CD8-positive, alpha-beta memory T cell (primary cell): Measurements from ENCODE around the gene RBMS1. TPM values are rescaled to one million over a fixed set of nuclear protein-coding genes. Genes with fewer than 3 reads are reported as not detected.
A peak's percentile ranks its signal among the peaks of the same experiment; 100 is the strongest.

Source experiments
- CTCF ChIA-PET: fragments of 350-600 bp; sonication (Branson Sonifier 250); formaldehyde crosslinking; loops from one replicate; lab custom pipeline; 2021; ENCODE audit warnings: antibody characterized with exemption; lab: Charles Lee
- POLR2A ChIA-PET: fragments of 350-600 bp; sonication (Branson Sonifier 250); formaldehyde crosslinking; loops from one replicate; lab custom pipeline; 2021; ENCODE audit warnings: antibody characterized with exemption; lab: Charles Lee
- DNase-seq, 5 donors: peaks; one replicate each; pipeline versions ENCODE4 v3.0.0 to v3.0.0-alpha.2; 2020 to 2022; ENCODE audit warnings: mixed read lengths in 1 of 5
- H3K27ac ChIP-seq: one replicate; pipeline ENCODE4 v1.7.0; 2013; ENCODE audit warnings: low read depth, mild to moderate bottlenecking, low read length, moderate library complexity
- H3K27me3 ChIP-seq: 2 replicates; pipeline ENCODE4 v1.7.0; 2013; ENCODE audit warnings: low read length, mild to moderate bottlenecking; ENCODE audit not compliant: insufficient read depth, poor library complexity, severe bottlenecking
- H3K36me3 ChIP-seq: 2 replicates; pipeline ENCODE4 v1.7.0; 2013; ENCODE audit warnings: mild to moderate bottlenecking, low read length, moderate library complexity; ENCODE audit not compliant: insufficient read depth
- H3K4me1 ChIP-seq: 2 replicates; pipeline ENCODE4 v1.7.0; 2013; ENCODE audit warnings: mild to moderate bottlenecking, low read length, moderate library complexity; ENCODE audit not compliant: insufficient read depth
- H3K4me3 ChIP-seq: 2 replicates; pipeline ENCODE4 v1.7.0; 2013; ENCODE audit warnings: mild to moderate bottlenecking, low read length
- H3K9me3 ChIP-seq: 2 replicates; pipeline ENCODE4 v1.7.0; 2013; ENCODE audit warnings: mild to moderate bottlenecking, low read length
- H3K27ac Mint-ChIP-seq, 8 donors: one replicate each; pipeline ENCODE4 v1.8.0; 2020 to 2021; ENCODE audit warnings: mixed read lengths in 8 of 8, mild to moderate bottlenecking in 6 of 8, inconsistent platforms in 3 of 8, moderate library complexity in 3 of 8
- H3K27me3 Mint-ChIP-seq, 2 donors: one replicate each; pipeline ENCODE4 v1.8.0; 2020 to 2021; ENCODE audit warnings: mixed read lengths in 2 of 2, mild to moderate bottlenecking in 1 of 2, moderate library complexity in 1 of 2
- H3K36me3 Mint-ChIP-seq, 3 donors: one replicate each; pipeline ENCODE4 v1.8.0; 2020 to 2021; ENCODE audit warnings: mixed read lengths in 3 of 3, inconsistent platforms in 1 of 3, mild to moderate bottlenecking in 1 of 3
- H3K4me1 Mint-ChIP-seq, 3 donors: one replicate each; pipeline ENCODE4 v1.8.0; 2020 to 2021; ENCODE audit warnings: mixed read lengths in 3 of 3, inconsistent platforms in 1 of 3, mild to moderate bottlenecking in 1 of 3
- H3K4me3 Mint-ChIP-seq, 7 donors: one replicate each; pipeline ENCODE4 v1.8.0; 2020 to 2021; ENCODE audit warnings: mixed read lengths in 7 of 7, mild to moderate bottlenecking in 6 of 7, moderate library complexity in 4 of 7, inconsistent platforms in 2 of 7
- H3K9me3 Mint-ChIP-seq, 5 donors: one replicate each; pipeline ENCODE4 v1.8.0; 2020 to 2022; ENCODE audit warnings: mixed read lengths in 5 of 5, mild to moderate bottlenecking in 3 of 5, moderate library complexity in 2 of 5, inconsistent platforms in 1 of 5
- polyA plus RNA-seq: library from polyadenylated mRNA; unstranded; fragments of 300-500 nt; fragmentation: Illumina TruSeq; gene quantifications from one replicate; pipeline ENCODE4 v1.2.3, GENCODE V29; 2021
- total RNA-seq, 2 experiments: library from RNA; stranded (reverse); gene quantifications; one replicate each; pipeline ENCODE4 v1.2.3, GENCODE V29; 2021

RBMS1 gene
- total and polyA plus RNA-seq, 3 experiments from 2014 or later: 48.8 to 130 (median 50.3) TPM

GRCh38 chr2:160420711-160421110, 72.9 kb downstream of the RBMS1 start:
- no peaks in the 10 kb centered on the region for H3K36me3 ChIP-seq
- H3K27ac ChIP-seq: no peak overlapping the region
- H3K4me1 ChIP-seq: peaks cover 36% of the 10 kb centered on the region
- peaks cover 57 to 79% (median 76%) of the 10 kb centered on the region in 3 donors for H3K4me1 Mint-ChIP-seq
- H3K27ac Mint-ChIP-seq: peak overlapping the region in 1 of 8 donors; percentile 37
- no peak overlapping the region for H3K4me3 ChIP-seq
- H3K9me3 ChIP-seq: no peaks in the 10 kb centered on the region
- no peaks in the 10 kb centered on the region for H3K9me3 Mint-ChIP-seq
- H3K27me3 ChIP-seq: no peaks in the 10 kb centered on the region
- ChIA-PET POLR2A (interaction anchor here (1.1 kb wide), 1 partner anchor 13 kb away, joined by 3 read pairs; no protein-coding TSS in a partner anchor), CTCF (no interaction called here)
- no peak for DNase-seq
- H3K4me3 Mint-ChIP-seq: peak overlapping the region in 3 of 7 donors; percentile 22 to 74 (median 27)
- H3K27me3 Mint-ChIP-seq: peaks cover 0 to 1% of the 10 kb centered on the region in 2 donors
- peaks cover 0 to 2% (median 0%) of the 10 kb centered on the region in 3 donors for H3K36me3 Mint-ChIP-seq

- no peaks in the 10 kb centered on the region for H3K9me3 Mint-ChIP-seq
- no peaks in the 10 kb centered on the region for H3K36me3 ChIP-seq
- no peak overlapping the region for H3K27ac ChIP-seq
- H3K4me3 Mint-ChIP-seq: peak overlapping the region in 1 of 7 donors; percentile 2
- H3K27me3 Mint-ChIP-seq: peaks cover 0 to 1% of the 10 kb centered on the region in 2 donors
- DNase-seq: no peak
- H3K9me3 ChIP-seq: no peaks in the 10 kb centered on the region
- no peaks in the 10 kb centered on the region for H3K27me3 ChIP-seq
- H3K4me1 ChIP-seq: peaks cover 36% of the 10 kb centered on the region
- H3K27ac Mint-ChIP-seq: peak overlapping the region in 2 of 8 donors; percentile 3 to 61
- H3K4me3 ChIP-seq: no peak overlapping the region
- POLR2A ChIA-PET: interaction anchor here (1.1 kb wide), 1 partner anchor 12 kb away, joined by 3 read pairs; no protein-coding TSS in a partner anchor
- CTCF ChIA-PET: interaction anchor here (1.6 kb wide), 1 partner anchor 9 kb away, joined by 4 read pairs; no protein-coding TSS in a partner anchor
- peaks cover 0 to 2% (median 0%) of the 10 kb centered on the region in 3 donors for H3K36me3 Mint-ChIP-seq
- peaks cover 53 to 80% (median 74%) of the 10 kb centered on the region in 3 donors for H3K4me1 Mint-ChIP-seq
Measured at GRCh38 chr2:160419776-160420505, 73.7 kb downstream of the RBMS1 start.

GRCh38 chr2:160418853-160419252, 74.8 kb downstream of the RBMS1 start:
- H3K27ac ChIP-seq: no peak overlapping the region
- H3K27ac Mint-ChIP-seq: no peak overlapping the region
- no peaks in the 10 kb centered on the region for H3K36me3 ChIP-seq
- H3K27me3 Mint-ChIP-seq: peaks cover 0 to 1% of the 10 kb centered on the region in 2 donors
- no peak overlapping the region for H3K4me3 Mint-ChIP-seq
- CTCF ChIA-PET: interaction anchor here (0.8 to 1.6 kb wide), 2 partner anchors 10 to 11 kb away, joined by 3 to 4 read pairs; no protein-coding TSS in a partner anchor
- H3K9me3 Mint-ChIP-seq: no peaks in the 10 kb centered on the region
- peaks cover 56 to 80% (median 71%) of the 10 kb centered on the region in 3 donors for H3K4me1 Mint-ChIP-seq
- peaks cover 36% of the 10 kb centered on the region for H3K4me1 ChIP-seq
- H3K4me3 ChIP-seq: no peak overlapping the region
- POLR2A ChIA-PET: no interaction called here
- H3K27me3 ChIP-seq: no peaks in the 10 kb centered on the region
- H3K9me3 ChIP-seq: no peaks in the 10 kb centered on the region
- peaks cover 0 to 2% (median 0%) of the 10 kb centered on the region in 3 donors for H3K36me3 Mint-ChIP-seq
- DNase-seq: no peak

- Mint-ChIP-seq H3K4me1 (peaks cover 52 to 78% (median 67%) of the 10 kb centered on the region in 3 donors), H3K27me3 (peaks cover 0 to 1% of the 10 kb centered on the region in 2 donors), H3K4me3 (no peak overlapping the region), H3K36me3 (peaks cover 0 to 2% (median 0%) of the 10 kb centered on the region in 3 donors), H3K27ac (peak overlapping the region in 1 of 8 donors; percentile 51), H3K9me3 (no peaks in the 10 kb centered on the region)
- CTCF ChIA-PET: interaction anchor here (0.9 to 1.6 kb wide), 2 partner anchors 11 kb away, joined by 3 to 4 read pairs; no protein-coding TSS in a partner anchor
- H3K36me3 ChIP-seq: no peaks in the 10 kb centered on the region
- H3K27ac ChIP-seq: no peak overlapping the region
- H3K27me3 ChIP-seq: no peaks in the 10 kb centered on the region
- H3K4me3 ChIP-seq: no peak overlapping the region
- DNase-seq: no peak
- POLR2A ChIA-PET: no interaction called here
- no peaks in the 10 kb centered on the region for H3K9me3 ChIP-seq
- peaks cover 36% of the 10 kb centered on the region for H3K4me1 ChIP-seq
Measured at GRCh38 chr2:160418398-160418765, 75.2 kb downstream of the RBMS1 start.

- CTCF ChIA-PET: interaction anchor here (0.9 kb wide), 1 partner anchor 11 kb away, joined by 3 read pairs; no protein-coding TSS in a partner anchor
- H3K9me3 Mint-ChIP-seq: no peaks in the 10 kb centered on the region
- Histone ChIP-seq H3K27ac (no peak overlapping the region), H3K4me3 (no peak overlapping the region), H3K36me3 (no peaks in the 10 kb centered on the region), H3K4me1 (peaks cover 35% of the 10 kb centered on the region), H3K27me3 (no peaks in the 10 kb centered on the region), H3K9me3 (no peaks in the 10 kb centered on the region)
- POLR2A ChIA-PET: no interaction called here
- H3K4me3 Mint-ChIP-seq: peak overlapping the region in 1 of 7 donors; percentile 19
- H3K36me3 Mint-ChIP-seq: no peaks in the 10 kb centered on the region
- H3K27ac Mint-ChIP-seq: peak overlapping the region in 5 of 8 donors; percentile 1 to 58 (median 48)
- H3K4me1 Mint-ChIP-seq: peaks cover 53 to 78% (median 66%) of the 10 kb centered on the region in 3 donors
- peaks cover 0 to 1% of the 10 kb centered on the region in 2 donors for H3K27me3 Mint-ChIP-seq
- DNase-seq: no peak
Measured at GRCh38 chr2:160417745-160418397, 75.7 kb downstream of the RBMS1 start.

- POLR2A ChIA-PET: no interaction called here
- no peak overlapping the region for H3K4me3 Mint-ChIP-seq
Measured at GRCh38 chr2:160415991-160416390, 77.6 kb downstream of the RBMS1 start.

GRCh38 chr2:160411955-160412354, 81.7 kb downstream of the RBMS1 start:
- H3K9me3 ChIP-seq: no peaks in the 10 kb centered on the region
- ChIA-PET CTCF (interaction anchor here (1.2 to 1.3 kb wide), 3 partner anchors 10 to 18 kb away, joined by 3 to 8 read pairs (median 3); no protein-coding TSS in a partner anchor), POLR2A (interaction anchor here (0.9 to 2.9 kb wide), 2 partner anchors 16 to 18 kb away, joined by 4 to 13 read pairs; no protein-coding TSS in a partner anchor)
- no peak for DNase-seq
- H3K4me3 Mint-ChIP-seq: peak overlapping the region; percentile 67 to 85 (median 77)
- peaks cover 38% of the 10 kb centered on the region for H3K4me1 ChIP-seq
- peak overlapping the region; percentile 57 to 96 (median 88) for H3K27ac Mint-ChIP-seq
- peaks cover 0 to 1% (median 0%) of the 10 kb centered on the region in 5 donors for H3K9me3 Mint-ChIP-seq
- H3K27ac ChIP-seq: no peak overlapping the region
- H3K27me3 ChIP-seq: no peaks in the 10 kb centered on the region
- peak overlapping the region; percentile 46 for H3K4me3 ChIP-seq
- H3K36me3 Mint-ChIP-seq: peaks cover 0 to 5% (median 0%) of the 10 kb centered on the region in 3 donors
- H3K4me1 Mint-ChIP-seq: peaks cover 54 to 81% (median 64%) of the 10 kb centered on the region in 3 donors
- no peaks in the 10 kb centered on the region for H3K36me3 ChIP-seq
- H3K27me3 Mint-ChIP-seq: no peaks in the 10 kb centered on the region

More at GRCh38 chr2:160415991-160416390, 77.6 kb downstream of the RBMS1 start:
- H3K9me3 Mint-ChIP-seq: no peaks in the 10 kb centered on the region
- no peak overlapping the region for H3K27ac Mint-ChIP-seq
- CTCF ChIA-PET: interaction anchor here (1.5 kb wide), 1 partner anchor 13 kb away, joined by 4 read pairs; no protein-coding TSS in a partner anchor
- DNase-seq: no peak
- H3K27me3 ChIP-seq: no peaks in the 10 kb centered on the region
- no peaks in the 10 kb centered on the region for H3K27me3 Mint-ChIP-seq
- peaks cover 39% of the 10 kb centered on the region for H3K4me1 ChIP-seq
- H3K4me1 Mint-ChIP-seq: peaks cover 54 to 78% (median 66%) of the 10 kb centered on the region in 3 donors
- H3K4me3 ChIP-seq: no peak overlapping the region
- no peaks in the 10 kb centered on the region for H3K36me3 Mint-ChIP-seq
- no peak overlapping the region for H3K27ac ChIP-seq
- H3K36me3 ChIP-seq: no peaks in the 10 kb centered on the region
- H3K9me3 ChIP-seq: no peaks in the 10 kb centered on the region
